SK-N-SH treated with all-trans-retinoic acid at 6 μM for 48 hours (cell line): Measurements from ENCODE around the gene CXCL9.

Experiments
- ATAC-seq: fragments of 200-7000 bp; cut with Tn5 transposase; 3 replicates; pipeline ENCODE4 v1.9.1; 2020; ENCODE audit warnings: mild to moderate bottlenecking, moderate library complexity
- ARNTL ChIP-seq: fragments of 450-650 bp; formaldehyde crosslinking; IDR thresholded peaks from 2 replicates; pipeline ENCODE4 v1.5.0; 2020; ENCODE audit warnings: low read depth, mild to moderate bottlenecking, moderate library complexity, borderline replicate concordance
- BACH2 ChIP-seq: fragments of 250-450 bp; sonication (Bioruptor Pico); IDR thresholded peaks from 2 replicates; pipeline ENCODE4 v1.9.0; 2021; ENCODE audit warnings: mild to moderate bottlenecking, borderline replicate concordance
- CSDC2 ChIP-seq: fragments of 250-450 bp; sonication (Bioruptor Pico); IDR thresholded peaks from 2 replicates; pipeline ENCODE4 v1.5.0; 2020; ENCODE audit warnings: mild to moderate bottlenecking, moderate library complexity
- ESRRG ChIP-seq: fragments of 250-450 bp; sonication (Bioruptor Pico); IDR thresholded peaks from 2 replicates; pipeline ENCODE4 v1.6.1; 2021; ENCODE audit warnings: mild to moderate bottlenecking
- GLIS3 ChIP-seq: fragments of 250-450 bp; sonication (Bioruptor Pico); IDR thresholded peaks from 2 replicates; pipeline ENCODE4 v1.5.0; 2020; ENCODE audit warnings: mild to moderate bottlenecking, moderate library complexity
- ISL1 ChIP-seq: fragments of 250-450 bp; sonication (Bioruptor Pico); IDR thresholded peaks from 2 replicates; pipeline ENCODE4 v2.1.2; 2022; ENCODE audit warnings: mild to moderate bottlenecking, moderate library complexity
- OSR1 ChIP-seq: fragments of 250-450 bp; sonication (Bioruptor Pico); IDR thresholded peaks from 2 replicates; pipeline ENCODE4 v1.8.0; 2022; ENCODE audit warnings: moderate library complexity, mild to moderate bottlenecking, inconsistent platforms
- PPARA ChIP-seq: fragments of 250-450 bp; sonication (Bioruptor Pico); IDR thresholded peaks from 2 replicates; pipeline ENCODE4 v1.5.0; 2020; ENCODE audit warnings: mild to moderate bottlenecking, borderline replicate concordance
- SNAI2 ChIP-seq: fragments of 250-450 bp; sonication (Bioruptor Pico); IDR thresholded peaks from 2 replicates; pipeline ENCODE4 v1.5.0; 2020; ENCODE audit warnings: mild to moderate bottlenecking, moderate library complexity
- TCF4 ChIP-seq: fragments of 250-450 bp; sonication (Bioruptor Pico); IDR thresholded peaks from 2 replicates; pipeline ENCODE4 v1.8.0; 2021; ENCODE audit warnings: mild to moderate bottlenecking, moderate library complexity, borderline replicate concordance
- TOX ChIP-seq: fragments of 250-450 bp; sonication (Bioruptor Pico); IDR thresholded peaks from 2 replicates; pipeline ENCODE4 v1.8.0; 2021; ENCODE audit warnings: mild to moderate bottlenecking, moderate library complexity, borderline replicate concordance
- ZC3H10 ChIP-seq: fragments of 250-450 bp; sonication (Bioruptor Pico); IDR thresholded peaks from 2 replicates; pipeline ENCODE4 v1.5.1; 2021; ENCODE audit warnings: mild to moderate bottlenecking, moderate library complexity
- ZFP3 ChIP-seq: fragments of 250-450 bp; sonication (Bioruptor Pico); IDR thresholded peaks from 2 replicates; pipeline ENCODE4 v1.5.0; 2020; ENCODE audit warnings: mild to moderate bottlenecking, moderate library complexity
- ZNF565 ChIP-seq: fragments of 450-650 bp; formaldehyde crosslinking; conservative IDR thresholded peaks from 2 replicates; pipeline ENCODE4 v1.5.0; 2020; ENCODE audit warnings: low read depth, mild to moderate bottlenecking, moderate library complexity
- ZNF70 ChIP-seq: fragments of 450-650 bp; formaldehyde crosslinking; IDR thresholded peaks from 2 replicates; pipeline ENCODE4 v1.5.0; 2020; ENCODE audit warnings: mild to moderate bottlenecking, moderate library complexity
- TF ChIP-seq, protein P1 (sequence below): fragments of 250-450 bp; sonication (Bioruptor Pico); IDR thresholded peaks from 2 replicates; pipeline ENCODE4 v1.8.0; 2021; ENCODE audit warnings: low read depth, mild to moderate bottlenecking, moderate library complexity, borderline replicate concordance
- TF ChIP-seq, protein P2 (sequence below): fragments of 250-450 bp; sonication (Bioruptor Pico); IDR thresholded peaks from 2 replicates; pipeline ENCODE4 v1.8.0; 2020; ENCODE audit warnings: mild to moderate bottlenecking, moderate library complexity, borderline replicate concordance
- TF ChIP-seq, protein P3 (sequence below): fragments of 250-450 bp; sonication (Bioruptor Pico); IDR thresholded peaks from 2 replicates; pipeline ENCODE4 v1.5.1; 2021; ENCODE audit warnings: mild to moderate bottlenecking, moderate library complexity
- TF ChIP-seq, protein P4 (sequence below): fragments of 250-450 bp; sonication (Bioruptor Pico); IDR thresholded peaks from 2 replicates; pipeline ENCODE4 v1.5.1; 2020; ENCODE audit warnings: low read depth, mild to moderate bottlenecking, moderate library complexity
- TF ChIP-seq, protein P5 (sequence below): fragments of 250-450 bp; sonication (Bioruptor Pico); IDR thresholded peaks from 2 replicates; pipeline ENCODE4 v1.5.0; 2020; ENCODE audit warnings: mild to moderate bottlenecking, moderate library complexity

Gene CXCL9

DNA sequence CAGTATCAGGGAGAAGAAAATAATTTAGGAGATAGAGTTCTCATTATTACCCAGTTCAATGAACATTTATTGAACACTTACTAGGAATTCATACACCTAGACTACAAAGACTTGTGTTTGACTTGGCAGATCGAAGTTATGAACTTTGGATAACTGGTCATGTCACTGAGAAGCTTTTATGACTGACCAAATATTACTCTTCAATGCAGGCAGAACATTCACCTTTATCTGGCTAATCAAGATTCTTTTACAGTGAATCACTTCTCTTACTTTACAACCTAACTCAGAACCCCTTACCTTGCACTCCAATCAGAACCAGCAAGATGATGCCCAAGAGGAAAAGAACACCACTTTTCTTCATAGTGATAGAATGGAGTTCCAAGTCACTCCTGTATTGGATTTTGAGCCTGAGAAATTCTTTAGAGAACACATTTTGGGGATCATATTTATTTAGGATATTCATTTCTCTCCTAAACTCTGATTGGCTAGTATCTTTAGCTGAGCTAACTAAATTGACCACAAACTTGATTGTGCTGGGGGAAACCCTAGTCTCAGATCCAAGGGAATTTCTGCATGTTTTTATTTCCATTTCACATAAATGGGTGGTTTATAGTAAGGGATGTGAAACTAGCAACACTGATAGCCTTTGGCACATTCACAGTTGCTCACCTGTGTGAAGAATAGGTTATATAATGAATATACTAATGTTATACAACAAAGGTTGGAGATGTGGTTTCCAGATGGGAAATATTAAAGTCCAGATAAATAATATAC, at the start of gene CXCL9:
CXCL9 (minus strand) TSS at position 421 of the 774 bp plus-strand sequence; CDS start at position 361, 60 bp downstream.
- no peak for TF ChIP-seq ARNTL (CRISPR knock-in tag)
- no peak for TF ChIP-seq TCF4 (CRISPR knock-in tag)
- TF ChIP-seq GLIS3 (CRISPR knock-in tag) = no peak
- TF ChIP-seq ESRRG (CRISPR knock-in tag) = no peak
- TF ChIP-seq ISL1 = no peak
- no peak for TF ChIP-seq PPARA (CRISPR knock-in tag)
- TF ChIP-seq, protein P1, sequence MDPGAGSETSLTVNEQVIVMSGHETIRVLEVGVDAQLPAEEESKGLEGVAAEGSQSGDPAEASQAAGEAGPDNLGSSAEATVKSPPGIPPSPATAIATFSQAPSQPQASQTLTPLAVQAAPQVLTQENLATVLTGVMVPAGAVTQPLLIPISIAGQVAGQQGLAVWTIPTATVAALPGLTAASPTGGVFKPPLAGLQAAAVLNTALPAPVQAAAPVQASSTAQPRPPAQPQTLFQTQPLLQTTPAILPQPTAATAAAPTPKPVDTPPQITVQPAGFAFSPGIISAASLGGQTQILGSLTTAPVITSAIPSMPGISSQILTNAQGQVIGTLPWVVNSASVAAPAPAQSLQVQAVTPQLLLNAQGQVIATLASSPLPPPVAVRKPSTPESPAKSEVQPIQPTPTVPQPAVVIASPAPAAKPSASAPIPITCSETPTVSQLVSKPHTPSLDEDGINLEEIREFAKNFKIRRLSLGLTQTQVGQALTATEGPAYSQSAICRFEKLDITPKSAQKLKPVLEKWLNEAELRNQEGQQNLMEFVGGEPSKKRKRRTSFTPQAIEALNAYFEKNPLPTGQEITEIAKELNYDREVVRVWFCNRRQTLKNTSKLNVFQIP = no peak
- ATAC-seq = no peak

DNA sequence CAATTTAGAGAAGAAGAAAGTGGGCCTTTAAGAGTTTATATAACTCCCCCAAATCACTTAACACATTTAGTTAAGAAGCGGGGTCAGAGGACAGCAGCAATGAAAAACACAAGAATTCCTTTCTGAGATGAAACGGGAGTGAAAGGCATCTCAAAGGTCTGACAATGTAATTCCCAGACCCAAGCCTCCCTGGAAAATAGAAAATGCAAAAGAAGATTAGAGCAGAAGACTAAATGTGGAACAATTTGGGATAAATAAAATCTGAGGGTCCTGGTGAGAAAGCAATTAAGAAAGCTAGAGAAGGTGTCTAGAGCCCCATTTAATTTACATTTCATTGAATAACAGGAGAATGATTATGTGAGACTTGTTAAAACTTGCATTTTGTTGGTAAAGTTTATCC, 48.1 kb upstream of the CXCL9 start:
- no peak for ATAC-seq
- no peak for TF ChIP-seq ARNTL (CRISPR knock-in tag)
- TF ChIP-seq, protein P2, sequence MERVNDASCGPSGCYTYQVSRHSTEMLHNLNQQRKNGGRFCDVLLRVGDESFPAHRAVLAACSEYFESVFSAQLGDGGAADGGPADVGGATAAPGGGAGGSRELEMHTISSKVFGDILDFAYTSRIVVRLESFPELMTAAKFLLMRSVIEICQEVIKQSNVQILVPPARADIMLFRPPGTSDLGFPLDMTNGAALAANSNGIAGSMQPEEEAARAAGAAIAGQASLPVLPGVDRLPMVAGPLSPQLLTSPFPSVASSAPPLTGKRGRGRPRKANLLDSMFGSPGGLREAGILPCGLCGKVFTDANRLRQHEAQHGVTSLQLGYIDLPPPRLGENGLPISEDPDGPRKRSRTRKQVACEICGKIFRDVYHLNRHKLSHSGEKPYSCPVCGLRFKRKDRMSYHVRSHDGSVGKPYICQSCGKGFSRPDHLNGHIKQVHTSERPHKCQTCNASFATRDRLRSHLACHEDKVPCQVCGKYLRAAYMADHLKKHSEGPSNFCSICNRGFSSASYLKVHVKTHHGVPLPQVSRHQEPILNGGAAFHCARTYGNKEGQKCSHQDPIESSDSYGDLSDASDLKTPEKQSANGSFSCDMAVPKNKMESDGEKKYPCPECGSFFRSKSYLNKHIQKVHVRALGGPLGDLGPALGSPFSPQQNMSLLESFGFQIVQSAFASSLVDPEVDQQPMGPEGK (CRISPR knock-in tag) = no peak
- no peak for TF ChIP-seq ISL1
- no peak for TF ChIP-seq OSR1
- no peak for TF ChIP-seq ZC3H10 (CRISPR knock-in tag)
- TF ChIP-seq ZFP3 (CRISPR knock-in tag) = no peak
- TF ChIP-seq, protein P3, sequence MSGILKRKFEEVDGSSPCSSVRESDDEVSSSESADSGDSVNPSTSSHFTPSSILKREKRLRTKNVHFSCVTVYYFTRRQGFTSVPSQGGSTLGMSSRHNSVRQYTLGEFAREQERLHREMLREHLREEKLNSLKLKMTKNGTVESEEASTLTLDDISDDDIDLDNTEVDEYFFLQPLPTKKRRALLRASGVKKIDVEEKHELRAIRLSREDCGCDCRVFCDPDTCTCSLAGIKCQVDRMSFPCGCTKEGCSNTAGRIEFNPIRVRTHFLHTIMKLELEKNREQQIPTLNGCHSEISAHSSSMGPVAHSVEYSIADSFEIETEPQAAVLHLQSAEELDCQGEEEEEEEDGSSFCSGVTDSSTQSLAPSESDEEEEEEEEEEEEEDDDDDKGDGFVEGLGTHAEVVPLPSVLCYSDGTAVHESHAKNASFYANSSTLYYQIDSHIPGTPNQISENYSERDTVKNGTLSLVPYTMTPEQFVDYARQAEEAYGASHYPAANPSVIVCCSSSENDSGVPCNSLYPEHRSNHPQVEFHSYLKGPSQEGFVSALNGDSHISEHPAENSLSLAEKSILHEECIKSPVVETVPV = no peak
- TF ChIP-seq CSDC2 (CRISPR knock-in tag) = no peak
- TF ChIP-seq TOX (CRISPR knock-in tag) = no peak

DNA sequence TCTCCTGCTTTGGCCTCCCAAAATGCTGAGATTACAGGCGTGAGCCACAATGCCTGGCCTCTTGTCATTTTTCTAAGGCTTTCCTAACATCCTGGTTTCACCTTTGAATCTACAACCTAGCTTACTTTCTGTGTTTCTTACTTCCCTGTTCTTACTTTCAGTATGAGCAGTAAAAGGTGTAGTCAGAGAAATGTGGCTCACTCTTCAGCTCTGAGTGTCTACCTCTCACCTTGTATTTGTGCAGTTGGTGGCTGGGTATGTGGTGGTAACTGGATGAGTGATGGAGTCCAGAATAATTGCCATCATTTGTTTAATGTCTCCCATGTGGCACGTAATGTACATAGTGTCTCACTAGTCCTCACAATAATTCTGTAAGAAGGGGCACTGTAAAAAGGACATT, 47.7 kb upstream of the CXCL9 start:
- no peak for TF ChIP-seq ZNF565 (CRISPR knock-in tag)
- TF ChIP-seq BACH2 (CRISPR knock-in tag) = no peak
- no peak for TF ChIP-seq ZNF70 (CRISPR knock-in tag)
- TF ChIP-seq ZFP3 (CRISPR knock-in tag) = no peak
- TF ChIP-seq, protein P4, sequence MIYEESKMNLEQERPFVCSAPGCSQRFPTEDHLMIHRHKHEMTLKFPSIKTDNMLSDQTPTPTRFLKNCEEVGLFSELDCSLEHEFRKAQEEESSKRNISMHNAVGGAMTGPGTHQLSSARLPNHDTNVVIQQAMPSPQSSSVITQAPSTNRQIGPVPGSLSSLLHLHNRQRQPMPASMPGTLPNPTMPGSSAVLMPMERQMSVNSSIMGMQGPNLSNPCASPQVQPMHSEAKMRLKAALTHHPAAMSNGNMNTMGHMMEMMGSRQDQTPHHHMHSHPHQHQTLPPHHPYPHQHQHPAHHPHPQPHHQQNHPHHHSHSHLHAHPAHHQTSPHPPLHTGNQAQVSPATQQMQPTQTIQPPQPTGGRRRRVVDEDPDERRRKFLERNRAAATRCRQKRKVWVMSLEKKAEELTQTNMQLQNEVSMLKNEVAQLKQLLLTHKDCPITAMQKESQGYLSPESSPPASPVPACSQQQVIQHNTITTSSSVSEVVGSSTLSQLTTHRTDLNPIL (CRISPR knock-in tag) = no peak
- TF ChIP-seq PPARA (CRISPR knock-in tag) = no peak
- no peak for TF ChIP-seq OSR1
- TF ChIP-seq, protein P5, sequence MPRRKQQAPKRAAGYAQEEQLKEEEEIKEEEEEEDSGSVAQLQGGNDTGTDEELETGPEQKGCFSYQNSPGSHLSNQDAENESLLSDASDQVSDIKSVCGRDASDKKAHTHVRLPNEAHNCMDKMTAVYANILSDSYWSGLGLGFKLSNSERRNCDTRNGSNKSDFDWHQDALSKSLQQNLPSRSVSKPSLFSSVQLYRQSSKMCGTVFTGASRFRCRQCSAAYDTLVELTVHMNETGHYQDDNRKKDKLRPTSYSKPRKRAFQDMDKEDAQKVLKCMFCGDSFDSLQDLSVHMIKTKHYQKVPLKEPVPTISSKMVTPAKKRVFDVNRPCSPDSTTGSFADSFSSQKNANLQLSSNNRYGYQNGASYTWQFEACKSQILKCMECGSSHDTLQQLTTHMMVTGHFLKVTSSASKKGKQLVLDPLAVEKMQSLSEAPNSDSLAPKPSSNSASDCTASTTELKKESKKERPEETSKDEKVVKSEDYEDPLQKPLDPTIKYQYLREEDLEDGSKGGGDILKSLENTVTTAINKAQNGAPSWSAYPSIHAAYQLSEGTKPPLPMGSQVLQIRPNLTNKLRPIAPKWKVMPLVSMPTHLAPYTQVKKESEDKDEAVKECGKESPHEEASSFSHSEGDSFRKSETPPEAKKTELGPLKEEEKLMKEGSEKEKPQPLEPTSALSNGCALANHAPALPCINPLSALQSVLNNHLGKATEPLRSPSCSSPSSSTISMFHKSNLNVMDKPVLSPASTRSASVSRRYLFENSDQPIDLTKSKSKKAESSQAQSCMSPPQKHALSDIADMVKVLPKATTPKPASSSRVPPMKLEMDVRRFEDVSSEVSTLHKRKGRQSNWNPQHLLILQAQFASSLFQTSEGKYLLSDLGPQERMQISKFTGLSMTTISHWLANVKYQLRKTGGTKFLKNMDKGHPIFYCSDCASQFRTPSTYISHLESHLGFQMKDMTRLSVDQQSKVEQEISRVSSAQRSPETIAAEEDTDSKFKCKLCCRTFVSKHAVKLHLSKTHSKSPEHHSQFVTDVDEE (CRISPR knock-in tag) = no peak
- no peak for TF ChIP-seq CSDC2 (CRISPR knock-in tag)
- no peak for TF ChIP-seq TCF4 (CRISPR knock-in tag)
- TF ChIP-seq ESRRG (CRISPR knock-in tag) = no peak
- TF ChIP-seq SNAI2 (CRISPR knock-in tag) = no peak
- TF ChIP-seq, protein P2 (CRISPR knock-in tag) = no peak
- TF ChIP-seq, protein P3 = no peak
- TF ChIP-seq ZC3H10 (CRISPR knock-in tag) = no peak

More for the DNA sequence above, 47.7 kb upstream of the CXCL9 start:
- no peak for ATAC-seq
